GM19324 (cell line): ENCODE results near the gene APOA4.
A peak's percentile ranks its signal among the peaks of the same experiment; 100 is the strongest.
"Not testable (repeated sequence)": the region's sequence is repeated elsewhere in the genome, so short reads cannot be mapped to it uniquely, and the experiment has no call there.

ENCODE experiments used
- ATAC-seq: cut with Tn5 transposase; IDR thresholded peaks from one replicate; pipeline ENCODE4 v1.9.1; 2021; ENCODE audit warnings: mild to moderate bottlenecking, moderate library complexity; ENCODE audit not compliant: unreplicated experiment, low FRiP score

Gene APOA4

GRCh38 chr11:116807601-116808261 lies 15.4 kb downstream of the APOA4 start:
- no peak for ATAC-seq

GRCh38 chr11:116804001-116804400 lies 19.1 kb downstream of the APOA4 start:
- ATAC-seq: no peak

GRCh38 chr11:116801662-116802061 lies 21.4 kb downstream of the APOA4 start:
- not testable (repeated sequence) for ATAC-seq

- no peak for ATAC-seq
Measured at GRCh38 chr11:116800610-116801009, 22.5 kb downstream of the APOA4 start.

DNA sequence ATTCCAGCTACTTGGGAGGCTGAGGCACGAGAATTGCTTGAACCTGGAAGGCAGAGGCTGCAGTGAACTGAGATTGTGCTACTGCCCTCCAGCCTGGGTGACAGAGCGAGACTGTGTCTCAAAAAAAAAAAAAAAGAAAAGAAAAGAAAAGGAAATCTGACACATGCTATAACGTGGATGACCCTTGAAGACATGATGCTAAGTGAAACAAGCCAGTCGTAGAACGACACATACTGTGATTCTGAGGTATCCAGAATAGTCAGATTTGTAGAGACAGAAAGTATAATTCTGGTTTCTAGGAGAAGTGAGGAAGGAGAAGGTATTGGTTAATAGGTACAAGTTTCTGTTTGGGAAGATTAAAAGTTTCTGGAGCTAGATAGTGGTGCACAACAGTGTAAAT lies 24.7 kb downstream of the APOA4 start:
- ATAC-seq: no peak

DNA sequence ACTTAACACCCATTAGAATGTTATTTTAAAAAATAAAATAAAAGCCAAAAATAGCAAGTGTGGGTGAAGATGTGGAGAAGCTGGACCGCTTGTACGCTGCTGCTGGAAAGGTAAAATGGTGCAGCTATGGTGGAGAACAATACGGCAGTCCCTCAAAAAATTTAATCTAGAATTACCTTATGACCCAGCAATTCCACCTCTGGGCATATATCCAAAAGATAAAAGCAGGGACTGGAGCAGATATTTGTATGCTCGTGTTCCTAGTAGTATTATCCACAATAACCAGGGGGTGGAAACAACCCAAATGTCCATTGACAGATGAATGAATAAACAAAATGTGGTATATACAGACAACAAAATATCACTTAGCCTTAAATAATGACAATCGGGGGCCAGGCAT lies 25.3 kb downstream of the APOA4 start:
- no peak for ATAC-seq

GRCh38 chr11:116796548-116796947 lies 26.6 kb downstream of the APOA4 start:
- ATAC-seq: no peak

- ATAC-seq: no peak
Measured at GRCh38 chr11:116794851-116795250, 28.3 kb downstream of the APOA4 start.

GRCh38 chr11:116793772-116794097 lies 29.4 kb downstream of the APOA4 start:
- no peak for ATAC-seq

DNA sequence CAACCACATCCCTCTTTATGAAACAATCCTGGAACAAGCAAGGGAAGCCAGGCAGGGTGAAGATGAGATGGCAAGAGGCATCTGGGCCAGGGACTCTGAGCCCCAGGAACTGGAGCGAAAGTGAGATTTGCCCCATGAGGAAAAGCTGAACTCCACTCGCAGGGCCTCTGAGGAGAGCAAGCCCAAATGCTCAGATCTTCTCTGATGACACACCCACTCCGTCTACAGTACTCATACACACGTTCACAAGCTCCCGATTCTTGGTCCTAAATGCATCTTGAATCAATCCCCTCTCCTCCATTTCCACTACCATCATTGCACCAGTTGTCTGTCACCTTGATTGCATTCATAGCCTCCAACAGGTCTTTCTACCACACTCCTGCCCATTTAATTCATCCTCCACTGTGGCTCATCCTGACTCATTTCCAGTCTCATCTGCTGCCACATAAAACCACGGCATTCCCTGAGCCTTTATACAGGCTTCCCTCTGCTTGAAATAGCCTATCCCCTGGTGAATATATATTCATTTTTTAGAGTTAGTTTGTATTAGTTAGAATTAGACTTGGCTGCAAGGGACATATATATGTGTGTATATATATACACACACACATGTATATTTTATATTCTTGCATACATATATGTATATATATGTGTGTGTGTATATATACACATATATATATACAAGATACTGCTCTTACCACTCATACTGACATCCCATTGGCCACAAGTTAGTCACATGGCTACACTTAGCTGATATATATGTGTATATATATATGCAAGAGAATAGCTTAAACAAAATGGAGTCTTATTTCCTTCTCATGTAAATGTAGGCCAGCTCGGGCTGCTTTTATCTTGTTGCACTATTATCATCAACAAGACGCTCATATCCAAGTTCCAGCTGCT lies 30.0 kb downstream of the APOA4 start:
- no peak for ATAC-seq

DNA sequence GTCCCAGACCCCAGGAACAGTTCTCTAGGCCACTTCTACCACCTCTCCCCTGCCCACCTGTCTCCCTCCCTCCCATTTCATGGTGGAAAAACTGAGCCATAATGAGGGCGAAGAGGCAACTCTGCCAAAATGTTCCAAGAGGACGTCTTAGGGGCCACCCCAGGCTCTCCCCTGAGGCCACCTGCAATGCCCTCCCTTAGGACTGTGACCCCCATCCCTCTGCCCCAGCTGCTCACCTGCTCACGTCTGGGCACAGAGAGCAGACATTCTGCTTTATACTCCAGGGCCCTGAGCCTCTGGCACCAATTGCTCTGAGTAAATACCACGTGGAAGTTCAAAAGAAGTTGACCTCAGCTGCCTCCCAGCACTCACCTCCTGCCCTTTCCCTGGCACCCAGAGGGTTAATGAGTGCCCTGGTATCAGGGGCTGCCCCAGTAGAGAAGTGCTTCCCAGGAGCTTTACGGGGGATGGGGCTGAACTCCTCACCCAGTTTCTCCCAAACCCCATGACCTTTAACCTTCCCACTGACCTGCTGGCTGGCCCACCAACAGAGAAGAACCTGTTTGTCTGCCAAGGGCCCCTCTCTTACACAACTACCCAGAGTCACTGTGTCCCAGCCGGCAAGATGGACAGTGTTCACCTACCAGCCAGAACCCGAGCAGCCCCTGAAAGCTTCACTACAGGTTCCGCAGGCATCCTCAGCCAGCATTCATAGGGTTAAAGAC lies 30.8 kb downstream of the APOA4 start:
- ATAC-seq: no peak

DNA sequence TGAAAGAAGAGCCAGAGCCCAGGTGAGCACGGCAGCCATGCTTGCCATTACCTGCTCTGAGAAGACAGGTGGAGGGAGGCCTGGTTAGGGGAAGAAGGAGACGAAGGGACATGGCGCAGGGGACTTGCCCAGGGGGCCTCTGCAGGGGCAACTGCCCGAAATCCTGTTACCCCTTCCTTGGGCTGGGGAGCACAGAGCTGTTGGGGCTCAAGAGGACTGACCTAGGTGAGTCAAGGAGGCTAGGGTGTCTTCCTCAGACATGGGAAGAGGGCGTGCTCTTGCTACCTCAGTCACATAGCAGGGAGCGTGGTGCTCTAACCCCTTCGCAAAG lies 31.3 kb downstream of the APOA4 start, which contains the start of gene APOA5:
Gene APOA5, minus strand, starts transcription at position 67 of the 331 bp plus-strand sequence. Its CDS starts 19 bp downstream, at position 48.
- ATAC-seq: no peak

- ATAC-seq: no peak
Measured at GRCh38 chr11:116791002-116791812, 31.9 kb downstream of the APOA4 start.

- ATAC-seq: no peak
Measured at GRCh38 chr11:116790167-116791001, 32.7 kb downstream of the APOA4 start.

GRCh38 chr11:116788975-116789374 lies 34.1 kb downstream of the APOA4 start:
- no peak for ATAC-seq

DNA sequence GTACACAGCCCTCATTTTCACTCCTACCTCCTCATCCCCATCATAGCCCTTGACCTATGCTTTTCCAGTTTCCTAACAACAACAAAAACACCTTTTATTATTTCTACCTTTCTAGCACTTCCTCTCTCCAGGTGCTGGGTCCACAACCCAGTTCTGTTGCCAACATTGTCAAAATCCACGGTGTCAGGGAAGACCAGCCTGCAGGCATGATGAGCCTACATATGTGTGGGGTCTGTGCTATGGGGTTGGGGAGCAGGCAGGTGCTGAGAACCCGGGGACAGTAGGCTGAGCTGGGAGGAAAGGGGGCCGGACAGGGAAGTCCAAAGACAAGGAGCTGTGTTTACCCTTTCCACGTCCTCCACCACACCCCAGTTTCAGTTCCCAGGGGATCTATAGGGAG lies 34.6 kb downstream of the APOA4 start:
- no peak for ATAC-seq

DNA sequence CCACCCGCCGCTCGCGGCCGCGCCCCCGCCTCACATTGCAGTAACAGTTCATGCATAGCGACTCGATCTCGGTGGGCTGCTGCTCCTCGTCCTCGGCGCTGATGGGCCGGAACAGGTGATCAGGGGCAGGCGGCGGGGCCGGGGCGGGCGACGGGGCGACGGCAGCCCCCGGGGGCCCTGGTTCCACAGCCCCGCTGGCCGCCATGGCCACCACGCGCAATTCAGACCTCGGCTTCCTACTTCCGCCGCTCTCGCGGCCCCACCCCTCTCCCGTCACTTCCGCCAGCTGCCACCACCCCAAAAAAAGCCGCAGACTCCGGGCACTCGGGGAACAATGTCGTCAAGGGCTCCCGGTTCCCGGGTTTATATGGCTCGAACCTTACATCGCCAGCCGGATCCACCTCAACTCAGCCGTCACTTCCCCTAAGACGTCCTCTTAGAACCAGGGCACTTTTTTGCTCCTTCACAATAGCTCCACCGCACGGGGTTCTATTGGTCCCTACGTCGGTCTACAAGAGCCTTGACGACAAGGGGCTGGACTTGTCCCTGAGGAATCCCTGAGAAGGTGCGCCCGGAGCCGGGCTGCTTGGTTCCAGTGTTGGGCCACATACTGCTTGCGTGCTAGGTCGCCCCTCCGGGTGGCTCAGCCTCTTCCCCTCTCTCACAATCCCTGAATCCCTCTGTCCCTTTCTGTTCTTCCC lies 35.2 kb downstream of the APOA4 start, which contains the start of gene ZPR1:
Gene ZPR1, minus strand, starts transcription at position 238 of the 701 bp plus-strand sequence. Its CDS starts 33 bp downstream, at position 205.
- ATAC-seq: peak; percentile 73

DNA sequence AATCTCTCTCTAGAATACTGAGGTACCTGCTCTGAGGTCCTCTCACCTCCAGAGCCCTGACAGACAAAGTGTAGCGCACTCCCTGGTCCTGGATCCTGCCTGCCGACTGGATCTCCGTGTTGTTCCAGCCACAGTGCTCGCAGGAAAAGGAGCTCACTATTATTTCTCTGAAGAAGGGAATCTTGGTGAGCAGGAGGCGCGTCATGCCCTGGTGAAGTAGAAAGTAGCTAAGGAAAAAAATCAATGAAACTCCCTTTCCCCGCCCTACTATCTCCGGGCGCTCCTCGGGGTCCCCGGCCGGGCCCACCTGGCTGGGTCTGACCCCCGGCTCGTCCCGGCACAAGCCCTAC lies 35.7 kb downstream of the APOA4 start:
- ATAC-seq: no peak

- no peak for ATAC-seq
Measured at GRCh38 chr11:116786966-116787365, 36.1 kb downstream of the APOA4 start.
